Measurements from ENCODE around the gene THRA. TPM values are rescaled to one million over a fixed set of nuclear protein-coding genes. Genes with fewer than 3 reads are reported as not detected.
A peak's percentile ranks its signal among the peaks of the same experiment; 100 is the strongest.

THRA gene
- total and polyA plus RNA-seq, 9 of the 15 experiments (the other 6 are each of a cell fraction or from before 2014, with no cell fraction given): 0.34 to 23.4 (median 12.7) TPM

DNA sequence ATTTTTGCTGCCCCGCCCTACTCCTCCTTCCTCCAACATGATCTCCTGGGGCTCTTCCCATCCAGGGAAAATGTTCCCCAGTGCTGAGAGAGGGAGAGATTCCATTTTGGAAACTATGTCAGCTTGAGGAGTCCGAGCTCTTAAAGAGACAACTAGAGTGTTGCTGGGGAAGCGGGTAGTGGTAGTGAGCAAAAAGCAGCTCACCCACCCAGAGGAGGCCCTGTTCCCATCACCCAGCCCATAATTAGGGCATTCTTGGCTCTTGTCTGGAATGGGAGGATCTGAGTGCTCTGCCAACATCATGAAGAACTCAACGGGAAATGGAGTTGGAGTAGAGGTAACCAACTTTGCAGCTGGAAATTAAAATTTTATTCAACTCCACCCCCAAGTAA is 49.9 kb downstream of the THRA start:
- ATAC-seq: no peak
- H3K36me3 ChIP-seq (ENCODE audit: control insufficient read depth, insufficient read depth, low read length): no peaks in the 10 kb centered on the region
- H3K9me1 ChIP-seq (ENCODE audit: control insufficient read depth, insufficient read depth, low read length): no peaks in the 10 kb centered on the region
- no peaks in the 10 kb centered on the region for H3K27me3 ChIP-seq (ENCODE audit: control insufficient read depth in 2 of 2, insufficient read depth in 2 of 2, low read length in 2 of 2)
- H3K4me1 ChIP-seq (replicated peaks in 1 of 2; ENCODE audit: control insufficient read depth in 2 of 2, insufficient read depth in 2 of 2, low read length in 2 of 2): peaks cover 53 to 76% of the 10 kb centered on the region in 2 experiments
- no peaks in the 10 kb centered on the region for H3K79me2 ChIP-seq (ENCODE audit: control insufficient read depth, insufficient read depth, low read length)
- H3K27ac ChIP-seq (ENCODE audit: extremely low read depth, low read depth, low read length): peak overlapping the region; percentile 90
- TF ChIP-seq MCM3 (IDR thresholded peaks at IDR 0.05): no peak
- TF ChIP-seq, protein P1, sequence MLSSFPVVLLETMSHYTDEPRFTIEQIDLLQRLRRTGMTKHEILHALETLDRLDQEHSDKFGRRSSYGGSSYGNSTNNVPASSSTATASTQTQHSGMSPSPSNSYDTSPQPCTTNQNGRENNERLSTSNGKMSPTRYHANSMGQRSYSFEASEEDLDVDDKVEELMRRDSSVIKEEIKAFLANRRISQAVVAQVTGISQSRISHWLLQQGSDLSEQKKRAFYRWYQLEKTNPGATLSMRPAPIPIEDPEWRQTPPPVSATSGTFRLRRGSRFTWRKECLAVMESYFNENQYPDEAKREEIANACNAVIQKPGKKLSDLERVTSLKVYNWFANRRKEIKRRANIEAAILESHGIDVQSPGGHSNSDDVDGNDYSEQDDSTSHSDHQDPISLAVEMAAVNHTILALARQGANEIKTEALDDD (IDR thresholded peaks at IDR 0.05): 0 out of 2 replicates have a peak, but pooled peaks have one; percentile 4
- H3K4me2 ChIP-seq (ENCODE audit: insufficient read depth, low read length): peak overlapping the region; percentile 84; the same call in 1 of the 2 replicates
- no peak for FAIRE-seq
- in situ Hi-C loops (cut with MboI) (loop anchor here (5.0 kb wide), 1 partner anchor 180 kb away; no protein-coding TSS in a partner anchor), intact Hi-C loops (cut with micrococcal nuclease) (loop anchor here (1.0 to 5.0 kb wide), 4 partner anchors 56 to 245 kb away; partner anchors contain the start of gene CDC6)
- no peak for DNase-seq (ENCODE audit: extremely low read depth in 1 of 4, low spot score in 3 of 4)
- H4K20me1 ChIP-seq (replicated peaks; ENCODE audit: control insufficient read depth, insufficient read depth, low read length): no peaks in the 10 kb centered on the region
- H3K9me3 ChIP-seq (replicated peaks; ENCODE audit: control insufficient read depth, insufficient read depth, low read depth, low read length): no peaks in the 10 kb centered on the region
- ChIA-PET CTCF (ENCODE audit: low intra/inter-chr PET ratio) (interaction anchor here (1.2 to 3.2 kb wide), 5 partner anchors 56 to 421 kb away, joined by 4 to 15 read pairs (median 11); partner anchors contain the start of gene CSF3), POLR2A (interaction anchor here (0.6 to 8.0 kb wide), 15 partner anchors 10 to 233 kb away, joined by 3 to 66 read pairs (median 3); partner anchors contain the start of genes CASC3, CSF3, MSL1 and NR1D1)
- WGBS (ENCODE audit: insufficient coverage, low coverage, missing lambda C conversion rate): 81% methylated on average over 4 of the region's 4 CpGs
- no peak overlapping the region for H3K4me3 ChIP-seq
- H2AFZ ChIP-seq (ENCODE audit: low read depth, low read length): peak overlapping the region; percentile 90
- no TSS peak for BruUV-seq (replicated peaks)
- H3K9ac ChIP-seq (ENCODE audit: insufficient read depth in 1 of 2, low read depth in 2 of 2, low read length in 2 of 2): peak overlapping the region in 1 of 2 experiments; percentile 85; a peak in 2 of 4 replicates

All from K562 (cell line).